ENCODE measurements around the gene MAPK14.
A peak's percentile ranks its signal among the peaks of the same experiment; 100 is the strongest.
"Not testable (repeated sequence)": the region's sequence is repeated elsewhere in the genome, so short reads cannot be mapped to it uniquely, and the experiment has no call there.

Gene MAPK14

DNA sequence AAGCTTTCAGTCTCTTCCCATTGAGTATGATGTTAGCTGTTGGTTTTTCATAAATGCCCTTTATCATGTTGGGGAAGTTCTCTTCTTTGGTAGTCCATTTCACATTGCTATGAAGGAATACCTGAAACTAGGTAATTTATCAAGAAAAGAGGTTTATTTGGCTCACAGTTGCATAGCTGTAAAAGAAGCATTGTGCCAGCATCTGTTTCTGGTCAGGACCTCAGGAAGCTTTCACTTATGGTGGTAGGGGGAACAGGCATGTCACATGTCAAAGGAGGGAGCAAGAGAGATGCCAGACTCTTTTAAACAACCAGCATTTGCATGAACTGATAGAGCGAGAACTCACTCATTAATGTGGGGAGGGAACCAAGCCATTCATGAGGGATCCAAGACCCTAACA, 54.7 kb downstream of the MAPK14 start:
- no peak for DNase-seq (ENCODE audit: low read depth)
- TF ChIP-seq, protein P1, sequence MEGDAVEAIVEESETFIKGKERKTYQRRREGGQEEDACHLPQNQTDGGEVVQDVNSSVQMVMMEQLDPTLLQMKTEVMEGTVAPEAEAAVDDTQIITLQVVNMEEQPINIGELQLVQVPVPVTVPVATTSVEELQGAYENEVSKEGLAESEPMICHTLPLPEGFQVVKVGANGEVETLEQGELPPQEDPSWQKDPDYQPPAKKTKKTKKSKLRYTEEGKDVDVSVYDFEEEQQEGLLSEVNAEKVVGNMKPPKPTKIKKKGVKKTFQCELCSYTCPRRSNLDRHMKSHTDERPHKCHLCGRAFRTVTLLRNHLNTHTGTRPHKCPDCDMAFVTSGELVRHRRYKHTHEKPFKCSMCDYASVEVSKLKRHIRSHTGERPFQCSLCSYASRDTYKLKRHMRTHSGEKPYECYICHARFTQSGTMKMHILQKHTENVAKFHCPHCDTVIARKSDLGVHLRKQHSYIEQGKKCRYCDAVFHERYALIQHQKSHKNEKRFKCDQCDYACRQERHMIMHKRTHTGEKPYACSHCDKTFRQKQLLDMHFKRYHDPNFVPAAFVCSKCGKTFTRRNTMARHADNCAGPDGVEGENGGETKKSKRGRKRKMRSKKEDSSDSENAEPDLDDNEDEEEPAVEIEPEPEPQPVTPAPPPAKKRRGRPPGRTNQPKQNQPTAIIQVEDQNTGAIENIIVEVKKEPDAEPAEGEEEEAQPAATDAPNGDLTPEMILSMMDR (IDR thresholded peaks at IDR 0.05; ENCODE audit: low read depth, low read length, missing control alignments): no peak

DNA sequence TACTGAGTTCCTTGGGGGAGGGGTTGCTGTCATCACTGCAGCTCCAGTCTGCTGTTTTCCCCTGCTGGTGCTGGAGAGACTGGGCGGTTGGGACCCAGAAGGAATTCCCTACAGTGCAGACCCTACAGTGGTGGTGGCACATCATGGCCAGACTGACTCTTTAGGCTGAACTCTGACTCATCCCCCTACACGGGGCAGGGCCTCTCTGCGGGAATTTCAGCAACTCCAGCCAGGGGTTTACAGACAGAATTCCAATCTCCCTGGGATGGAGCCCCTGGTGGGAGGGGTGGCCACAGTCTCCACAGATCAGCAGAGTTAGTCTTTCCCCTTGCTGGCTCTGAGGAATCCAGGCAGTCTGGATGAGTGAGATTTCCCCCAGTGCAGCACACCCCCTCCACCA, 55.8 kb downstream of the MAPK14 start:
- no peak for DNase-seq (ENCODE audit: low read depth)
- TF ChIP-seq, protein P1 (IDR thresholded peaks at IDR 0.05; ENCODE audit: low read depth, low read length, missing control alignments): no peak
- no peak overlapping the region for H3K4me3 ChIP-seq (ENCODE audit: low read depth, low read length)

More for the DNA sequence above, 54.7 kb downstream of the MAPK14 start:
- no peak overlapping the region for H3K4me3 ChIP-seq (ENCODE audit: low read depth, low read length)

DNA sequence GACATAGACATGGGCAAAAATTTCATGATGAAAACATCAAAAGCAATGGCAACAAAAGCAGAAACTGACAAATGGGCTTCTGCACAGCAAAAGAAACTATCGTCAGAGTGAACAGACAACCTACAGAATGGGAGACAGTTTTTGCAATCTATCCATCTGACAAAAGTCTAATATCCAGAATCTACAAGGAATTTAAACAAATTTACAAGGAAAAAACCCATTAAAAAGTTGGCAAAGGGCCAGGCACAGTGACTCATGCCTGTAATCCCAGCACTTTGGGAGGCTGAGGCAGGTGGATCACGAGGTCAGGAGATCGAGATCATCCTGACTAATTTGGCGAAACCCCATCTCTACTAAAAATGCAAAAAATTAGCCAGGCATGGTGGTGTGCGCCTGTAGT, 60.6 kb downstream of the MAPK14 start:
- H3K4me3 ChIP-seq (ENCODE audit: low read depth, low read length); DNase-seq (ENCODE audit: low read depth): not testable (repeated sequence)

DNA sequence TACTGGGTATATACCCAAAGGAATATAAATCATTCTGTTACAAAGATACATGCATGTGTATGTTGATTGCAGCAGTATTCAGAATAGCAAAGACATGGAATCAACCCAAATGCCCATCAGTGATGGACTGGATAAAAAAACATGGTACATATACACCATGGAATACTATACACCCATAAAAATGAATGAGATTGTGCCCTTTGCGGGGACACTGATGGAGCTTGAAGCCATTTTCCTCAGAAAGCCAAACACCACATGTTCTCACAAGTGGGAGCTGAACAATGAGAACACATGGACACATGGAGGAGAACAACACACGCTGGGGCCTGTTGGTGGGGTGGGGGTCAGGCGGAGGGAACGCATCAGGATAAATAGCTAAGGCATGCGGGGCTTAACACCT, 61.4 kb downstream of the MAPK14 start:
- H3K4me3 ChIP-seq (ENCODE audit: low read depth, low read length): no peak overlapping the region
- no peak for DNase-seq (ENCODE audit: low read depth)
- TF ChIP-seq, protein P1 (IDR thresholded peaks at IDR 0.05; ENCODE audit: low read depth, low read length, missing control alignments): no peak

DNA sequence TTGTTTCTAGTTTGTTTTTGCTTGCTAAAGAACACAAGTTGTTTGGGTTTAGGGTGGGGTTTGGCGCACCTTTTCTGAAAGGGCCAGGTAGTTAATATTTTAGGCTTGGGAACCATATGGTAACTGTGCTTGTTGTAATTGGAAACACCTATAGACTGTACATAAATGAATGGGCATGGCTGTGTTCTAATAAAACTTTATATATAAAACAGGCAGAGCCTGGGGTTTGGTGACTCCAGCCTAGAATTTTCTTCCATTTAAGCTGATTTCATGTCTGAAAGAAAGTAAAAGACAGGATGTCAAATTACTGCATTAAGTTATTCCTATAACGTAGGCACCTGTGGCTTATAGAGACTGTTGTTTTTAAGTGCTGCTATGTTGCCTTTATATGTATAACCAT, 66.6 kb downstream of the MAPK14 start:
- no peak overlapping the region for H3K4me3 ChIP-seq (ENCODE audit: low read depth, low read length)
- DNase-seq (ENCODE audit: low read depth): no peak
- TF ChIP-seq, protein P1 (IDR thresholded peaks at IDR 0.05; ENCODE audit: low read depth, low read length, missing control alignments): no peak

DNA sequence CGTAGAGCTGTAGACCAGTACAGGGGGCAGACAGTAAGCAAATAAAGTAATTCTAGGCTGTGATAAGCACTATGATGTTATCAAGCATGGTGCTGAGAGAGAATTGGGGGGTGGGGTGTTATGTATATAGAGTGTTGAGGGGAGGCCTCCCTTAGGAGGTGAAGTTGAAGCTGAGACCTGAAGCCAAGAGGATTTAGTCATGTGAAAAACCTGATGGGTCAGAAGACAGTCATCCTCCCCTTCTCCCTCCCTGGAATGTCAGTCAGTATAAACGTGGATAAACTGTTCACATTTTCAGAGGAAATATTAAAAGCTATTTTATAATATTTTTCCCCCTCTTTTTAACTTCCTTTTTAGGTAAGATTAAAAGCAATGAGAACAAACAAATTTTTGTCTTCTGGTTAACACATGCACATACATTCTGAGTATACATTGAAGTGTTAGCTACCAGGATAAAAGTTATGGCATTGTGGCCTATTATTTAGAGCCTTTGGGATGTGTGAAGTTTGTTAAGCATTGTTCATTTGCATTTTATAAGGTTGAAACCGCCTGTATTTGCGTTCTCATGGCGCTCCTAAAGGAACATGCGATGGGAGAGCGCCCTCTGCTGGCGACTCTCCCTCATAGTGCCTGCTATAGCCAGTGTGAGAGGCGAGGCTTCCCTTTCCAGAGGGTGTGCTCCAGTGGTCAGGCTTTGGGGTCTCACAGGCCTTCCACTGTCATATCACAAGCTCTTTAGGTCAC, 67.3 kb downstream of the MAPK14 start:
- H3K4me3 ChIP-seq (ENCODE audit: low read depth, low read length): no peak overlapping the region
- TF ChIP-seq, protein P1 (IDR thresholded peaks at IDR 0.05; ENCODE audit: low read depth, low read length, missing control alignments): peak; percentile 96
- DNase-seq (ENCODE audit: low read depth): peak; percentile 36

DNA sequence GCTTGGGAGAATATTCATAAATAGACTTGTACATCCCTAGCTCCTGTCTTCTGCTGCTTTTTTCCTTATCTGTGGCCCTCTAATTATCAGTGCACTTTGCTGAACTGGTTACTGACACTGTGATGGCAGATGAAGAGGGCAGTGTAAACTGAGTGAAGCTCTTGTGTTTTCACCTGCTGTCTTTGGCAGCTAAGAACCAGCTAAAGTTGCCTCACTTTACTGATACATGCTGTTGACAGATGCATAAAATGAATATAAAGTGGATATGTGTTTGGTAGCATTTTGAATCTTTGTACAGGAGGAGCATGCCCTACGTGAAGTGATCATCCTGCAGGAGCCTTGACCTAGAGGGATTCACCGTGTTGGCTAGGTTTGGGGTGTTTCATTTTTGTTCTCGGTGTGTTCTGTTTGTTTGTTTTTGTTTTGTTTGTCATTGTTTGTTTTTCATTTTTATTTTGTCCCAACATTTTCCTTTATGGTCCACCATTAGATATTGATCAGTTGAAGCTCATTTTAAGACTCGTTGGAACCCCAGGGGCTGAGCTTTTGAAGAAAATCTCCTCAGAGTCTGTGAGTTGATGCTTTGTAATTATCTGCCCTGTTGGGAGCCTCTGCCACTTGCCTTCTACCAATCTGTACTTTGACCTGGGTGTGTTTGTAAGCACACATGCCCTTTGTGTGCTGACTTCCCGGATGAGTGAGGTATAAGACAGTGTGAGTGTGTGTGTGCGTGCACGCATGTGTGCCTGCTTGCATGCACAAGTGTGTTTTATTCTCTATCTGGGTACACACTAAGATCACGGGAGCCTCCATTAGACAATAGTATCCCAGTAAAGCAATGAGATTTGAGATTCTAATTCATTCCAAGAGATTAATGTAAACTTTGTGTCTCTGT, 68.1 kb downstream of the MAPK14 start:
- no peak for DNase-seq (ENCODE audit: low read depth)
- no peak overlapping the region for H3K4me3 ChIP-seq (ENCODE audit: low read depth, low read length)
- TF ChIP-seq, protein P1 (IDR thresholded peaks at IDR 0.05; ENCODE audit: low read depth, low read length, missing control alignments): no peak

All from GM12864 (cell line).